NCI-H2196 (cell line): Measurements from ENCODE around the gene SULT1E1.
"Not testable (repeated sequence)": the region's sequence is repeated elsewhere in the genome, so short reads cannot be mapped to it uniquely, and the experiment has no call there.

Source experiments
- DNase-seq: peaks from one replicate; lab custom pipeline; 2025; ENCODE audit not compliant: unreplicated experiment; lab: John Stamatoyannopoulos, UW

Gene SULT1E1

DNA sequence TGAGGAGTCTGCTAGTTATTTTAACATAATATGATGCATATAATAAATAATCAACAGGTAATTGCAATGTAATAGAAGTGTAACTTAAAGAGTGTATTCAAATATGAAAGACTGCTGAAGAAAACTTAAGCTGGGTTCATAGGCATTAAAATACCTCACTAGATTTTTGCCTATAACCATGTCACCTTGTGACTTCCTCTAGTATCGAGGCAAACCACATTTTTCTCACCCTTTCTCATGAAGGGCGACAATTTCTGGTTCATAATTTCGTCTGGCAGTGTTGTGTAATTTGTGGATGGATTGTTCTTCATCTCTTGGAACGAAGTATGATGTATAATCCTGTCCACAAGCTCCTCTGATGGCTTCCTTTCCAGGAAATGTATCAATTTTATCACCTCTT is 16.0 kb downstream of the SULT1E1 start:
- DNase-seq, result no peak

DNA sequence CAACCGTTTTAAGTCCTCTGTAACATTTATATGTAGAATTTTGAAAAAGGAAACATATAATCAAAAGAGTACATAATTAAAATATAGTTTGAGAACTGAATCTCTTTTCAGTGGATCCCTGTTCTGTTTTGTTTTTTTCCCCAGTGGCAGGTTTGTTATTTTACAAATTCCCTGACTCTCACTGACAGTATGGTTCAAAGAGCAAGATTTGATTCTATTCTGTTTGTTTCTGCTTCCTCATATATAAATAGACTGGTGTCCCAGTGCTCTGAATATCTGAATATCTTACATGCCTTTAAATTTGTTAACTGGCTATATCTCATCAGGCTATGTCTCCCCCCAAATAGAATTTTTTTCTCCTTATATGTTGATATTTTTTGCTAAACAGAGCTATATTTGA is 16.6 kb downstream of the SULT1E1 start:
- DNase-seq, result no peak

DNA sequence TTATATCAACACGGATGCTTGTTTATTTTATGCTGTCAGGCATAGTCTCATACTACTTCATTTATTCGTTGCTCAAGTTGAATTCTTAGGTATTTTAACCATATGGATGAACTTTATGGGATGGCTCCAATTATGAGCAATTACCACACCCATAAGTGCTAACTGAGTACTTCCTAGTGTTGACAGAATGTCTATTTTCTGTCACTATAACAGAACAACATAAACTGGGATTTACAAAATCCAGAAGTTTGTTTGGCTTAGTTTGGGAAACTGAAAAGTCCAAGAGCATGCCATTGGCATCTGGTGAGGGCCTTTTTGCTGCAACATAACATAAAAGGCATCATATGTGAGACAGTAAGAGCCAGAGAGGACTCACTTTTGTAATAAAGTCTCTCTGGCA is 21.0 kb downstream of the SULT1E1 start:
- DNase-seq, result no peak

DNA sequence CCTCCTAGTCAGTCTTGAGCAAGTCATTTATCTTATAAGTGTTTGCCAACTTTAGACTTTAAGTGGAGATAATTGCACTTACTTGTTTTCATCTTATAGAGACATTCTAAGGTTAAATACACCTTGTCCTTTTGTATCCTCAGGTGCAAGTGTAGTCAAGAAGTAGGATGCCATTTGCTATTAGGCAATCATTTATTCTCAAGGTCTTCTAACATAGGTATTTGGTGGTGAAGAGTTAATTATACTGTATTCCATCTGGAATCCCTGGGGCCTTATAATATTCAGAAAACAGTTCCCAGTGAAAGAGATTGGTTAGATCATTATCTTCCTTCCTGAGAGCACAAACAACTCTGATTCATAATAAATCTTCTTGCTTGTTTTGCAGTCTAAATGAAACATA is 23.7 kb downstream of the SULT1E1 start:
- no peak for DNase-seq

DNA sequence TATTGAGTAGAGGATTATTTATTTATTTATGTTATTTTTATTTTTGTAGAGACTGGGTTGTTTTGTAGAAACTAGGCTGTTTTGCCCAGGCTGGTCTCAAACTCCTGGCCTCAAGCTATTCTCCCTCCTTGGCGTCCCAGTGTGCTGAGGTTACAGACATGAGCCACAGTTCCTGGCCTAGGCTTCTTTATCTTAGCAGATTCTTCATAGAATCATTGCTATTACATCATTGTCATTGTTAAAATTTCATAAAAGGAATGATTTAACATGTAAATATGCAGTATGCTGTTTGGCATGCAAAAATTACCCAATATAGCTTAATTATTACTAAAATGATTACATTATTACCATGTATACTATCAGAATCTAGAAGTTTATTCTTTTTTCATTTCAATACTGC is 24.2 kb downstream of the SULT1E1 start:
- no peak for DNase-seq

DNA sequence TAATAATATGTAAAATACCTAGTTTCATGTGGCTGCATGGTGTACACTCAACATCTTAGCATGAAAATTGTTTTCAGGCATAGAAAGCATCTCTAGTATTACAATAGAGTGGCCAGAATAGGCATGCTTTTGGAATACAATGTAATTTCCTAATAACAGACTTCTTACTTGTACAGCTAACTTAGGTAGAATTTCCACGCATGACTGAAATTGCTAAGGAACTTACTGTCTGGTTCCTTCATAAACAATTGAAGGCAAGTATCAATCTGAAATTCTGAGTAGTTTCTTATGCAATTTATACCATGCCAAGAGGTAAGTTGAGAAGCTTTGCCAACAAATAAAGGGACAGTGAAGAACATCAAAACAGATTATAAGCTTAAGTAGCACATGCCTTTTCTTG is 26.7 kb downstream of the SULT1E1 start:
- no peak for DNase-seq

DNA sequence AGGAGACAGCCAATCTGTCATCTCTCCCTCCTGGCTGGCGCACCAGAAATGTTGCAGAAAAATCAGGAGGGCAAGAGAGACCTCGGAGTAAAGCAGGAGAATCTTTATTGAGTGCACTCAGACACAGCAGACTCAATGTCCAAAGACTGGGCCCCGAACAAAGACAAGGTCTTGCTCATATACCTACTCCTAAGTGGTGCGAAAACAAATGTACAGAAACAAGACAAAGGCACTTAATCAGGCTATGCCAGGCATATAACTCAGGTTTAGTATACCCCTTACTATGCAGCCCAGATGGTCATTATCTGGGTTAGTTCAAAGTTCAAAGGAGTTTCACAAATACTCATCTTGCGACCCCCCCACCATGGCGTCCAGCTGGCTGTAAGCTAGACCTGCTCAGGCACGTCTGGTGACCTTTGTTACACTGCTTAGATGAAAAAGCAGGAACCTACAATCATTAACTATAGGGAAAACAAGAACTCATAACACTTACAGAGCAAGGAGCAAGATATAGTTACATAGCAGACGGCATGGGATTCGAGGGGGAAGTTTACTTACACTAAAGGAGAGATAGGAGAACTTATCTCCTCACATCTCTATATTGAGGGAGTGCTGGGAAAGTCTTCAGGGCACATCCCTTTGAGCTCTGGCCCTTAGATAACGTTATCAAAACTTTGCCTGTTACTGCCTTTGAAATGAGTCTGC is 27.5 kb downstream of the SULT1E1 start:
- no peak for DNase-seq

DNA sequence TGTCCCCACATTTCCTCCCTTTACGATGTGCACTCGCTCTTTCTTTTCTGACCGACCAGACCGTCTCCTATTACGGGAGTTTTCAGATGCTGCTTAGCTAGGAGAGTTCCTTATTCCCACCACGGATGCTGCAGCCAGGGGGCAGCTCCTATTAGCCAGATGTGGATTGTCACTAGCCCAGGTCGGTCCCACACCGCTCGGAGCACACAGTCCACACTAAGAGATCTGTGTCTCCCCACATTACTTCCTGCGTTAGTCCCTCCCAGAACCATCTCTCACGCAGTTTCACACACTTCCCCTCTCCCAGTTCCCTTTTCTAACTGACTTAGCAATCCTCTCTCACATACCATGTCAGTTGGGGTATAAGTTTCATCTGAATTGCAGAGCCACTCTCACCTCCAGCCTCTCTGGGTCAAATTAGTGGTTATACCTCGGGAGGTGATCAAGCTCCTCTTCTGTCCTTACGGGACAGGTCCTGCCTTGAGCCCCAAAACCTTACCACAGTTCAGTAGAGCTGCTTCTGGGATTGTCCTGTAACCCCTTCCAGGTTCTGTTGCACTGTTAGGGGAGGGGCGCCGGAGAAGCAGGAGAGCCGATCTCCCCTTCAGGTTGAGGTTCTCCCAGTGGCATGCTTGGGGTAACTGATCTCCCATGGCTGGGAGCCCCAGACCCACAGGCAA is 28.2 kb downstream of the SULT1E1 start:
- DNase-seq, result no peak

DNA sequence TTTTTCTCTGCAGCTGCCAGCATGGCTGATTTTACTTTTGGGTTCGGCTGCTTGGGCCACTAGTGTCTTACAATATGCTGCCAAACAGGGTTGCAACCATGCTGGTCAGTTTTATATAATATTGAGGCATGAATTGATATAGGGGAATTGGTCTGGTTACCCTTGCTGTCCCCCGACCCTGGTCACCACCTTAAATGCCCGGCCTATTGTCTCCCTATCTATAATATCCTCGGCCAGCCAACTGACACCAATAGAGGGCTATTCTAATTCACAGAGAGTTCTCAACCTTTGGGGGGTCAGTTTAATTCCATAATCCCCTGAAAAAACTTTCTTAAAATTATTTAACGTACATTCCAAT is 28.7 kb downstream of the SULT1E1 start:
- no peak for DNase-seq

DNA sequence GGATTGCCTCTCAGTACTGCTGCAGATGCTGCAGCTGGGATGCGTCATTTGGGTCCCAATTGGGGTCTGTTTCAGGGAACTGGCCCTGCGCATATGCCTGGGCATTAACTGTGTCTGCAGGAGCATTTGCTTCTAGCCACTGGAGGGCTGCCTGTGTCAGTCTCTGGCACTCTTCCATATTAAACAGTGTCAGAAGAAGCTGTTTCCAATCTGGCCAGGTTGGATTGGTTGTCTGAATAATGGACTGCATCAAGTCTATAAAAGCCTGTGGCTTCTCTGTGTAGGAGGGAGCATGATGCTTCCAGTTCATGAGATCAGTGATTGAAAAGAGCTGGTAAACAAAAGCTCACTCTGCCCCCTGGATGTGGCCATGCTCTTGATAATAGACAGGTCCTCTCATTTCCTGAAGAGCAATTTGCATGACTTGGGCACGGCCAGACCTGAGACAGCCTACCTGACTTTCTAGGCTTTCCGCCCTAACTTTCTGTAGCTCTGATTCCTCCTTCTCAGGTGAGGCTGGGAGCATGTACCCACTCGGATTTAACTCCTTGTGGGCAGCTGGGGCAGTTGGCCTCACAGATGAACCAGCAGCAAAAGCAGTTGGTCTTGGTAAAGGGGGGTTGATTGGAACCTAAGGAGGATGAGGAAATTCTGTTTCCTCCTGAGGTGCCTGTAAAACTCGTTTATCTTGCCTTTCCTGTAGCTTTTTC is 29.2 kb downstream of the SULT1E1 start:
- DNase-seq, result peak; percentile 1

DNA sequence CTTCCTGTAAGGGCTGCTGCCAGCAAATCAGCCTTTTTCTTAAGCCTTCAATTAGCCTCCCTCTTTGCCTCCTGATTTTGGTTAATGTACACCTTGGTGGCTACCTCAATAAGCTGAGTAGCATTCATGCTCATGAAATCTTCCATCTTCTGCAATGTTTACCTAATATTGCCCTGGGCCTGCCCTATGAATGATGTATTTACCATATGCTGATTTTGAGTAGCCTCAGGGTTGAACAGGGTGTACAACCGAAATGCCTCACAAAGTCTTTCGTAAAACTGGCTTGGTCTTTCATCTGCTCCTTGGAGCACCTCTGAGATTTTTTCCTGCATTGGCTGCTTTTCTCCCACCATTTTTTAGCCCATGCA is 29.8 kb downstream of the SULT1E1 start:
- DNase-seq, result no peak

DNA sequence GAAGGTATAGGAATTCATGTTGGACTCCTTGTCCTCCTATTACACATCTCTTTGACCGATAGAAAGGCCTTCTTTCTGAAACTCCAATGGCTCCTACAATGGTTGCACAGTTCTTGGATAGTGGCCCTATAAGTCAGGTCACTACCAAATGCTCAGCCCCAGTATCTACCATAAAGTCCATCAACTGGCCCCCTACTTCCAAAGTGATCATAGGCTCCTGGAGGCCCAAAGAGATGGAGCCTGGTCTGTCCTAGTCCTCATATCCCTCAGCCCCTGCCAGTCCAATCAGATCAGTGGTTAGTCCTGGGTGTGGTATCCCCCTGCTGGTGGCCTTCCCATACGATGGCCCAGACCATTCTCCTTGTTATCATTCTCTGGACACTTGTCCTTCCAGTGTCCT is 30.3 kb downstream of the SULT1E1 start:
- no peak for DNase-seq

DNA sequence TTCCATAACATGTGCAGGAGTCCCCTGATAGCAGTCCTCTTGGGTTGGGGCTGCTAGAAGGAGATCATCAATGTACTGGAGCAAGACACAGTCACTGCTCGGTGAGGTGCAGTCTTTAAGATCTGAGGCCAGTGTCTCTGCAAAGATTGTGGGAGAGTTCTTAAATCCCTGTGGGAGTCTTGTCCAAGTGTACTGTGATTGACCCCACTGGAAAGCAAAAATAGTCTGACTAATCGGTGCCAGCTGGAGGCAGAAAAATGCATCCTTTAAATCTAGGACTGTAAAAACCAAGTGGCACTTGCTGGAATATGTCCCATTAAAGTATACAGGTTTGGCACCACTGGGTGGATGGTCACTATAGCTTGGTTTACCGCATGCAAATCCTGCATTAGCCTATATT is 31.1 kb downstream of the SULT1E1 start:
- DNase-seq, result no peak

DNA sequence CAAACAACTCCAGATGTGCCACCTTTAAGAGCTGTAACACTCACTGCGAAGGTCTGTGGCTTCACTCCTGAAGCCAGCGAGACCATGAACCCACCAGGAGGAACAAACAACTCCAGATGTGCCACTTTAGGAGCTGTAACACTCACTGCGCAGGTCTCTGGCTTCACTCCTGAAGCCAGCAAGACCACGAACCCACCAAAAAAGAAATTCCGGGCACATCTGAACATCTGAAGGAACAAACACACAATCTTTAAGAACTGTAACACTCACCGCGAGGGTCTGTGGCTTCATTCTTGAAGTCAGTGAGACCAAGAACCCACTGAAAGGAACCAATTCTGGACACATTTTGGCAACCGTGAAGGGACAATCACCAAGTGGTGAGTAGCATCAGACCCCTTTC is 34.9 kb downstream of the SULT1E1 start:
- not testable (repeated sequence) for DNase-seq

DNA sequence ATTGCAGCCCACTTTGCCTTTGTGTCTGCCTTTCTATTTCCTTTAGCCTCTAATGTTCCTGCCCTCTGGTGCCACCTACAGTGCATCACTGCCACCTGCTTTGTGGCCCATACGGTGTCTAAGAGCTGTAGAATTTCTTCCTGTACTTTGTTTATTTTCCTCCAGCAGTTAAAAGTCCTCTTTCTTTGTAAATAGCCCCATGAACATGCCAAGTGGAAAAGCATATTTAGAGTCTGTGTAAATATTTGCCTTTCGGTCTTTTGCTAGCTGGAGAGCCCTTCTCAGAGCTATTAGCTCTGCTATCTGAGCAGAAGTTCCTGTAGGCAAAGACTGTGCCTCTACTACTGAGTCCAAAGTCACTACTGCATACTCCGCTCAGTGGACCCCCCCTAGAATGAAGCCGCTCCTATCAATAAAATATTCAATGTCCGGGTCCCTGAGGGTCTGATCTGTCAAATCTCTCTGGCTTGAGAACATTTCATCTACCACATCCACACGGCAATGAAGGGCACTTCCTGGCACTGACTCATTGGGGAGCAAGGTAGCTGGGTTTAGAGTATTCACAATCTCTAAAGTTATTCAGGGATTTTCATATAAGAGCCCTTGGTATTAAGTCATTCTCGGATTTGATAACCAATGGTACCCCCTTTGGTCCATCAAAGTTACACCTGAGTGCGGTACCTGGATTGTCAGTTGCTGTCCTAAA is 36.3 kb downstream of the SULT1E1 start:
- no peak for DNase-seq

DNA sequence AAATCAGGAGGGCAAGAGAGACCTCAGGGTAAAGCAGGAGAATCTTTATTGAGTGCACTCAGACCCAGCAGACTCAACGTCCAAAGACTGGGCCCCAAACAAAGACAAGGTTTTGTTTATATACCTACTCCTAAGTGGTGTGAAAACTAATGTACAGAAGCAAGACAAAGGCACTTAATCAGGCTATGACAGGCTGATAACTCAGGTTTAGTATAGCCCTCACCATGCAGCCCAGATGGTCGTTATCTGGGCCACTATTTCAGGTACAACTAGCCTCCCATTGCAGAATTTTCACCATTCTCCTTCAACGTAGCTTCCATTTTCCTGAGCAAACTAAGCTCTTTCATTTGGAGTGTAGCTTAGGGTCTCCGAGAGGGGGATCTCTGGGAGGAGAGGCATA is 36.9 kb downstream of the SULT1E1 start:
- no peak for DNase-seq

DNA sequence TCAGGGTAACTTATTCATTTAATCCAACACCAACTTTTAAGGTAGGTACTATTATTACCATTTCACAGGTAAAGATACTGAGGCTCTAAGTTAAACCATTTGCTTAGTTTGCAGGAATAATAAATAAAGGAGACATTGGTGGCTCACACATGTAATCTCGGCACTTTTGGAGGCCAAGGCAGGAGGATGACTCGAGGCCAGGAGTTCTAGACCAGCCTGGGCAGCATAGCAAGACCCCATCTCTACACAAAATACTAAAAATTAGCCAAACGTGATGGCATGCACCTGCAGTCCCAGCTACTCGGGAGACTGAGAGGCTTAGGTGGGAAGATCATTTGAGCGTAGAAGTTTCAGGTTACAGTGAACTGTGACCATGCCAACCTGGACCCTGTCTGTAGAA is 37.7 kb downstream of the SULT1E1 start:
- DNase-seq, result no peak

DNA sequence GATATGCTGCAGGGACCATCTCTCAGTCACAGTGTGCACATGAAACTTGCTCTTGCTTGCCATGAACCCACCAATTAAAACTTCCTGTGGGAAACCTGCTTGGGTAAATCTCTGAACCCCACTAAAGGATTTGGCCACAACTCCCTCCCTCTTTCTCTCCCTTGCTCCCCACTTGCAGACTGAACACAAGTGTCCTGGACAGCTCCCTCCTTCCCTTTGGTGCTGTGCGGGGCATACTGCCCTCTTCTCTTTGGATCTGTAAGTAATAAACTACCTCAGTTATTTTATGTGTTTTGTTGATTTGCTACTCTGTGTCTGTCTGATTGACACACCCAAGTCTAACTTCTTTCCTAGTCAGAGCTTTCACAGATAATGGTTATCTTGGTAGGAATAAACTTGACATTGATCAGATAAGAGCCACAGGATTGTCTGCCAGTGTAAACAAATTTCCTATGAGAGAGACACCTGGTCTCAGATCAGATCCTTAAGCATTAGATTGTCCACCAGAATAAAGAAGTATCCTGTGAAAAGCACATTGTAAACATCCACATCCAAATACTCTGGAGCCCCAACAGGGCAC is 41.8 kb downstream of the SULT1E1 start:
- DNase-seq, result no peak

DNA sequence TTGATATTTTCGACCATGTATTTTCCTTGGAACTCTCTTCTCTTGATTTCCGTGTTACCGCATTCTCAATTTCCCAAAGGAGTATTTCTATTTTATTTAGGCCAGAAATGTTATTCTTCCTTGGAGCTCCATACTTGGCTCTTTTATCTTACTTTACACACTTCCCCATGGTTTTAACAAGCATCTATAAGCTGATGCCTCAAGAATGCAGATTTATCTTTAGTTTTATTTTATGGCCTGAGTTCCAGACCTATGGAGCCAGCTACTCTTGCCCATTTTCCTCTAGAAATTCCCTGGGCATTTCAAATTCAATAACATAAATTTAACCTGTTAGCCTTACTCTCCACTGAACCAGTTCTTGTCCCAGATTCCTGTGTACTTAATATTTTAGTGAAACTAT is 43.7 kb downstream of the SULT1E1 start:
- DNase-seq, result no peak

DNA sequence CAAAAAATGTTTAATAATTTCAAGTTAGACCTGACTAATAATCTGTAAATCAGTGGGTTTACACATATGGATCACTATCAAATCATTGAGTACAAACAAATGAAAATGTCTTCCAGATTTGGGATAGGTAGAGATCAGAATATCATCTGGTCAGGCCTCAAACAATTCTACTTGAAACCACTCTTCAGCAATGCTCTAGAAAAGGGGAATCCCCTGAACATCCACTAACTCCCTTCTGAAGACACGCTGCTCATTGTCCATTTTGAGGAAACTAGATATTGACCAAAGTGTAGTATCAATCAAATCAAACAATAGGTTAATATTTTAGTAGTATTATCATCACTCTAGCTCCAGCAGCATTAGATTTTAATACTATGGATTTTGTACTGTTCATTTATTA is 46.3 kb downstream of the SULT1E1 start:
- no peak for DNase-seq

DNA sequence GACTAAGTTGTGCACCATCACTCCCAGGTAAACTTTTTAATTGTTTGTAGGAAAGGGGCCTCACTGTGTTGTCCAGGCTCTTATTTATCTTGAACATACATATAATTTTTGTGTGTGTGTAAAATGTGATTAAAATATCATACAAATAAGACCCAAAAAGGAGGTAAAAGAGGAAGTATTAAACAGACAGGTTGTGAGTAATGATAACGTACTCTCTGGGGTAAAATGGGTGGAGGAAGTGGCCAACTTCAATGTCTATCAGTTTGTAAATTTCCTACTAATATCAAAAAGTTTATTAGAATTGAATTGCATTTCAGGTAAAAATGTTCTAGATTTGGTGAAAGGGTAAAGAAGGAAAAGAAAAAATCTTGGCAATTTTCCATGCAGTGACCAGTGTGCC is 48.8 kb downstream of the SULT1E1 start:
- no peak for DNase-seq

DNA sequence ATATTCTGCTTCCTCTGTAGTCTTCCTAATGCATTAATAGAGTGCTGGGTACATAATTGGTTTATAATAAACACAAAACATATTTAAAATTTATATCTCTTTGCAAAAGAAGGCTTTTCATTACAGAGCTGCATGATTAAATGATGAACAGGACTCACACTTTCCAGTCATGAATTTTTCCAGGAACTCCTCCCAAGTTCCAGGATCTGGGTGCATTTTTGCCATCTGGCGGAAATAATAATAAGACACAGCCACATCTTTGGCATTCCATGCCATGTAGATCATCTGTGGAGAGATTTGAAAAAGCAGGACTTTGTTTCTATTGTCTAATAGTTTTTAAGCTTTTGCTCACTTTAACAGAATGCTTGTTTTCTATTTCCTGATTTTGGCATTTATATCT is 59.3 kb downstream of the SULT1E1 start:
- DNase-seq, result no peak
